Stimulated activated CD4-positive, alpha-beta T cell treated with anti-CD3 and anti-CD28 coated beads, Interleukin-15, amount 100 ng/mL, for 48 hours (primary cell): ENCODE results near the gene SMCO3.
A peak's percentile ranks its signal among the peaks of the same experiment; 100 is the strongest.

Experiments
- DNase-seq, 2 donors: peaks; one replicate each; pipeline ENCODE4 v3.0.0-alpha.2; 2020; ENCODE audit warnings: low read depth in 2 of 2

The SMCO3 gene

GRCh38 chr12:14814014-14814413, at the start of gene SMCO3:
Gene SMCO3 (minus strand): TSS chr12:14814182. CDS start chr12:14806680, 7,502 bp downstream.
- no peak for DNase-seq

- DNase-seq = no peak
Measured at GRCh38 chr12:14860490-14860889, 46.5 kb upstream of the SMCO3 start.

- DNase-seq = no peak
Measured at GRCh38 chr12:14858513-14858912, 44.5 kb upstream of the SMCO3 start.

- no peak for DNase-seq
Measured at GRCh38 chr12:14854586-14855183, 40.7 kb upstream of the SMCO3 start.

GRCh38 chr12:14853961-14854360, 40.0 kb upstream of the SMCO3 start:
- DNase-seq = no peak

- DNase-seq = no peak
Measured at GRCh38 chr12:14852880-14853279, 38.9 kb upstream of the SMCO3 start.

- no peak for DNase-seq
Measured at GRCh38 chr12:14850929-14851663, 37.1 kb upstream of the SMCO3 start.

- no peak for DNase-seq
Measured at GRCh38 chr12:14849661-14850060, 35.7 kb upstream of the SMCO3 start.

- no peak for DNase-seq
Measured at GRCh38 chr12:14846876-14847580, 33.0 kb upstream of the SMCO3 start.

GRCh38 chr12:14846042-14846587, 32.1 kb upstream of the SMCO3 start:
- no peak for DNase-seq

GRCh38 chr12:14845350-14845750, 31.4 kb upstream of the SMCO3 start:
- peak in 1 of 2 donors; percentile 13 for DNase-seq

- DNase-seq = no peak
Measured at GRCh38 chr12:14844401-14844800, 30.4 kb upstream of the SMCO3 start.

GRCh38 chr12:14843425-14843887, 29.5 kb upstream of the SMCO3 start, which contains the start of gene ART4:
Gene ART4 (minus strand): TSS chr12:14843526. CDS start chr12:14843113, 413 bp downstream.
- DNase-seq = no peak

GRCh38 chr12:14842315-14842714, 28.3 kb upstream of the SMCO3 start:
- no peak for DNase-seq

- DNase-seq = no peak
Measured at GRCh38 chr12:14841761-14842160, 27.8 kb upstream of the SMCO3 start.

- DNase-seq = no peak
Measured at GRCh38 chr12:14840616-14841015, 26.6 kb upstream of the SMCO3 start.

GRCh38 chr12:14839262-14839661, 25.3 kb upstream of the SMCO3 start:
- DNase-seq = no peak

GRCh38 chr12:14836336-14837210, 22.6 kb upstream of the SMCO3 start:
- DNase-seq = no peak

- DNase-seq = no peak
Measured at GRCh38 chr12:14834509-14834908, 20.5 kb upstream of the SMCO3 start.

GRCh38 chr12:14833952-14834351, 20.0 kb upstream of the SMCO3 start:
- no peak for DNase-seq

- DNase-seq = no peak
Measured at GRCh38 chr12:14833336-14833735, 19.4 kb upstream of the SMCO3 start.
